K562 (cell line): ENCODE measurements around the gene CEP85L. TPM values are rescaled to one million over a fixed set of nuclear protein-coding genes. Genes with fewer than 3 reads are reported as not detected.

Source experiments
- ATAC-seq: fragments of 200-7000 bp; cut with Tn5 transposase; 3 replicates; pipeline ENCODE4 v1.9.1; 2020; ENCODE audit warnings: moderate library complexity
- BruUV-seq: library from RNA; stranded (reverse); fragments of 400-500 nt; replicated peaks from 2 replicates; lab custom pipeline; 2021; lab: Mats Ljungman, UMichigan
- CTCF ChIA-PET: fragments of 300-600 bp; formaldehyde crosslinking; extraction: SDS; loops from one replicate; lab custom pipeline; 2021; ENCODE audit warnings: low intra/inter-chr PET ratio; lab: Yijun Ruan, JAX
- POLR2A ChIA-PET: fragments of 300-600, 350-650 bp; sonication (Branson Sonifier 250); formaldehyde crosslinking; extraction: SDS; loops from one replicate; lab custom pipeline; 2021; ENCODE audit warnings: antibody characterized with exemption, inconsistent platforms; lab: Yijun Ruan, JAX
- DNase-seq, 4 experiments: peaks; one replicate each; pipeline versions ENCODE4 v3.0.0 to v3.0.0-alpha.2; 2011 to 2018; ENCODE audit warnings: low spot score in 3 of 4, mixed read lengths in 3 of 4; ENCODE audit errors: extremely low read depth in 1 of 4
- FAIRE-seq: peaks from 2 replicates; lab custom pipeline; 2011; peaks lifted over from hg19 to GRCh38; lab: Jason Lieb, UNC
- H2AFZ ChIP-seq: 2 replicates; pipeline ENCODE4 v1.6.0; 2011; ENCODE audit warnings: low read depth, low read length, control low read depth, inconsistent platforms
- H3K27ac ChIP-seq: fragments of 200-600 bp; 3 replicates; pipeline ENCODE4 v1.8.0; 2011; ENCODE audit warnings: low read depth, mild to moderate bottlenecking, control low read depth, inconsistent platforms, low read length, moderate library complexity, mixed read lengths; ENCODE audit errors: extremely low read depth
- H3K27me3 ChIP-seq, 2 experiments: fragments of 300-600 bp in 1 of 2; 2 replicates in 1 of 2; 3 replicates in 1 of 2; pipeline versions ENCODE4 v1.6.0 to v1.8.0; 2011; ENCODE audit warnings: inconsistent platforms in 2 of 2, low read length in 2 of 2, mild to moderate bottlenecking in 1 of 2, mixed read lengths in 1 of 2, moderate library complexity in 1 of 2; ENCODE audit not compliant: control insufficient read depth in 2 of 2, insufficient read depth in 2 of 2
- H3K36me3 ChIP-seq: fragments of 300-600 bp; 3 replicates; pipeline ENCODE4 v1.8.0; 2011; ENCODE audit warnings: mild to moderate bottlenecking, low read length, inconsistent platforms; ENCODE audit not compliant: control insufficient read depth, insufficient read depth
- H3K4me1 ChIP-seq, 2 experiments: fragments of 200-600 bp in 1 of 2; replicated peaks in 1 of 2; 2 replicates in 1 of 2; 3 replicates in 1 of 2; pipeline versions ENCODE4 v1.5.1 to v1.8.0; 2011; ENCODE audit warnings: inconsistent platforms in 2 of 2, low read length in 2 of 2, mild to moderate bottlenecking in 1 of 2, mixed read lengths in 1 of 2, moderate library complexity in 1 of 2; ENCODE audit not compliant: control insufficient read depth in 2 of 2, insufficient read depth in 2 of 2
- H3K4me2 ChIP-seq: 2 replicates; pipeline ENCODE4 v1.6.1; 2011; ENCODE audit warnings: low read length, control low read depth, inconsistent platforms, mixed read lengths; ENCODE audit not compliant: insufficient read depth
- H3K4me3 ChIP-seq: fragments of 200-600 bp; sonication (generic), shearing (Covaris generic); 2 replicates; pipeline ENCODE4 v1.5.1; 2016; ENCODE audit warnings: control low read depth, inconsistent platforms
- H3K79me2 ChIP-seq: fragments of 200-600 bp; 3 replicates; pipeline ENCODE4 v1.8.0; 2011; ENCODE audit warnings: low read length, inconsistent platforms; ENCODE audit not compliant: control insufficient read depth, insufficient read depth
- H3K9ac ChIP-seq, 2 experiments: 2 replicates each; pipeline versions ENCODE4 v1.6.0 to v1.6.1; 2011; ENCODE audit warnings: low read depth in 2 of 2, low read length in 2 of 2, control low read depth in 1 of 2, inconsistent platforms in 1 of 2, mild to moderate bottlenecking in 1 of 2, mixed read lengths in 1 of 2; ENCODE audit not compliant: insufficient read depth in 1 of 2
- H3K9me1 ChIP-seq: one replicate; pipeline ENCODE4 v1.6.0; 2011; ENCODE audit warnings: inconsistent platforms, mild to moderate bottlenecking, low read length, moderate library complexity; ENCODE audit not compliant: control insufficient read depth, insufficient read depth
- H3K9me3 ChIP-seq: replicated peaks from 2 replicates; pipeline ENCODE4 v1.5.1; 2011; ENCODE audit warnings: low read depth, low read length, inconsistent platforms; ENCODE audit not compliant: control insufficient read depth, insufficient read depth
- H4K20me1 ChIP-seq: replicated peaks from 2 replicates; pipeline ENCODE4 v1.6.1; 2011; ENCODE audit warnings: low read length, inconsistent platforms, mixed read lengths; ENCODE audit not compliant: control insufficient read depth, insufficient read depth
- ARID1B ChIP-seq: fragments of 450-650 bp; IDR thresholded peaks from 2 replicates; pipeline ENCODE4 v1.6.1; 2016; ENCODE audit warnings: antibody characterized with exemption, mild to moderate bottlenecking, inconsistent platforms
- CBFA2T3 ChIP-seq: fragments of 450-650 bp; IDR thresholded peaks from 2 replicates; pipeline ENCODE4 v1.6.1; 2017
- CCAR2 ChIP-seq: fragments of 200-400 bp; formaldehyde crosslinking; IDR thresholded peaks from 2 replicates; pipeline ENCODE4 v1.6.1; 2017; ENCODE audit warnings: mild to moderate bottlenecking, low read depth, low read length
- CTBP1 ChIP-seq: fragments of 450-650 bp; IDR thresholded peaks from 2 replicates; pipeline ENCODE4 v1.6.1; 2016; ENCODE audit warnings: borderline replicate concordance
- FOXA1 ChIP-seq: fragments of 450-650 bp; IDR thresholded peaks from 2 replicates; pipeline ENCODE4 v1.6.1; 2016; ENCODE audit warnings: mild to moderate bottlenecking, borderline replicate concordance
- GABPB2 ChIP-seq: fragments of 250-450 bp; sonication (Bioruptor Pico); conservative IDR thresholded peaks from 2 replicates; pipeline ENCODE4 v1.5.1; 2021; ENCODE audit warnings: mild to moderate bottlenecking
- SETDB1 ChIP-seq: IDR thresholded peaks from one replicate; pipeline ENCODE4 v1.6.1; 2012; ENCODE audit warnings: low read length, control low read depth, inconsistent platforms
- TCF3 ChIP-seq: sonication (generic); formaldehyde crosslinking; IDR thresholded peaks from 2 replicates; pipeline ENCODE4 v1.4.0; 2020; ENCODE audit warnings: mild to moderate bottlenecking, missing genetic modification reagents
- TEAD4 ChIP-seq, 2 experiments: sonication (generic) in 1 of 2; formaldehyde crosslinking in 1 of 2; IDR thresholded peaks; 2 replicates each; pipeline versions ENCODE4 v1.6.1 to v1.8.0; 2012 to 2022; ENCODE audit warnings: borderline replicate concordance in 1 of 2, inconsistent platforms in 1 of 2, low read length in 1 of 2, mild to moderate bottlenecking in 1 of 2, missing genetic modification reagents in 1 of 2
- TFAM ChIP-seq: fragments of 250-450 bp; sonication (Bioruptor Pico); conservative IDR thresholded peaks from 2 replicates; pipeline ENCODE4 v1.5.0; 2021; ENCODE audit warnings: mild to moderate bottlenecking, moderate library complexity
- ZNF41 ChIP-seq: fragments of 250-450 bp; sonication (Bioruptor Pico); conservative IDR thresholded peaks from 2 replicates; pipeline ENCODE4 v1.4.0; 2020; ENCODE audit warnings: mild to moderate bottlenecking
- WGBS: fragments of 100-300 bp; shearing (Covaris generic); methylation state at CpG from one replicate; pipeline ENCODE4 v1.1.6; 2016; ENCODE audit warnings: low coverage, mixed read lengths; ENCODE audit not compliant: insufficient coverage; ENCODE audit errors: missing lambda C conversion rate; 5-methylcytosine and 5-hydroxymethylcytosine counted together
- in situ Hi-C: fragments of 300-500 bp; cut with MboI; formaldehyde crosslinking; loops from 4 replicates; pipeline ENCODE4 v1.15.0; 2018; ENCODE audit warnings: inconsistent platforms, mixed read lengths
- intact Hi-C: fragments of 100-400 bp; cut with micrococcal nuclease; formaldehyde crosslinking; loops from 2 replicates; pipeline ENCODE4 v1.14.2; 2022
- polyA plus RNA-seq, 8 experiments: library from polyadenylated mRNA; depleted of rRNA in 4 of 8; stranded (reverse) in 5 of 8; unstranded in 3 of 8; fragments of >200 nt; fragmentation: Nextera tagmentation in 2 of 8; fragmentation: Illumina TruSeq in 1 of 8; extraction: Ambion mirVana in 2 of 8; extraction: Trizol in 1 of 8; gene quantifications; 2 replicates each; pipeline versions ENCODE4 v1.2.1 to v1.2.3, GENCODE V29; 2011 to 2014; ENCODE audit warnings: inconsistent platforms in 1 of 8, missing spikeins in 1 of 8
- total RNA-seq, 7 experiments: library from RNA; depleted of rRNA in 6 of 7; stranded (reverse); fragments of >200 nt in 6 of 7; fragmentation: Illumina TruSeq in 2 of 7; extraction: Trizol in 2 of 7; gene quantifications; 2 replicates each; pipeline versions ENCODE4 v1.2.1 to v1.2.3, GENCODE V29; 2011 to 2021; ENCODE audit warnings: low replicate concordance in 1 of 7
- TF ChIP-seq, protein P1 (sequence below): IDR thresholded peaks from 3 replicates; pipeline ENCODE4 v1.6.1; 2011; ENCODE audit warnings: borderline replicate concordance, mild to moderate bottlenecking; ENCODE audit not compliant: insufficient read length, insufficient read depth
- TF ChIP-seq, protein P2 (sequence below): sonication (generic); formaldehyde crosslinking; IDR thresholded peaks from 2 replicates; pipeline ENCODE4 v1.8.0; 2022; ENCODE audit warnings: mild to moderate bottlenecking, low read depth, missing genetic modification reagents
- TF ChIP-seq, protein P3 (sequence below): fragments of 200-400 bp; formaldehyde crosslinking; IDR thresholded peaks from 2 replicates; pipeline ENCODE4 v1.6.1; 2017; ENCODE audit warnings: mild to moderate bottlenecking, low read depth, low read length, moderate library complexity

Gene CEP85L
- total and polyA plus RNA-seq, 9 of the 15 experiments (the other 6 are each of a cell fraction or from before 2014, with no cell fraction given): 4.5 to 15.8 (median 8.3) TPM

DNA sequence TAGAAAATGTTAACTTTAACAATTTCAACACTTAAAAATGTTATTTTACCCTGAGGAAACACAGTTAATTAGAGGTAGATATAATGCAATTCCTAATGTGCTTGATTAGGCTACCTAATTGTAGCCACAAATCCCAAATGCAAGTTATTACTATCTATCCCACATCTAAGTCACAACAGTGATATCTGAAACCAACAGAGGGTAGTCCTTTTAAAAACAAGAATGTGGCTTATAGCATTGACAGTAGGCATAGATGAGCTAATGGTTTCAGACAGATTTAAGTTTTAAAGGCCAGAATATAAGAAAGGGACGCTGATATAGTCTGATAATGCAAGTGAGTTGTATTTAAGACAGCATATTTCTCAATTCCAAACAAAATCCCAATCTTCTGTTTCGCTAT, 80.3 kb downstream of the CEP85L start:
- POLR2A ChIA-PET: no interaction called here
- TF ChIP-seq SETDB1: no peak
- no peak for TF ChIP-seq CCAR2
- TF ChIP-seq TFAM (CRISPR knock-in tag): no peak
- no peak for TF ChIP-seq FOXA1
- no peak for TF ChIP-seq TEAD4 (IDR thresholded peaks at IDR 0.05; ENCODE audit: low read length)
- TF ChIP-seq TEAD4 (CRISPR knock-in tag; IDR thresholded peaks at IDR 0.05; ENCODE audit: borderline replicate concordance): no peak
- TF ChIP-seq ARID1B: no peak
- no peak for TF ChIP-seq ZNF41 (CRISPR knock-in tag)
- no peak for TF ChIP-seq GABPB2 (CRISPR knock-in tag)
- TF ChIP-seq, protein P1, sequence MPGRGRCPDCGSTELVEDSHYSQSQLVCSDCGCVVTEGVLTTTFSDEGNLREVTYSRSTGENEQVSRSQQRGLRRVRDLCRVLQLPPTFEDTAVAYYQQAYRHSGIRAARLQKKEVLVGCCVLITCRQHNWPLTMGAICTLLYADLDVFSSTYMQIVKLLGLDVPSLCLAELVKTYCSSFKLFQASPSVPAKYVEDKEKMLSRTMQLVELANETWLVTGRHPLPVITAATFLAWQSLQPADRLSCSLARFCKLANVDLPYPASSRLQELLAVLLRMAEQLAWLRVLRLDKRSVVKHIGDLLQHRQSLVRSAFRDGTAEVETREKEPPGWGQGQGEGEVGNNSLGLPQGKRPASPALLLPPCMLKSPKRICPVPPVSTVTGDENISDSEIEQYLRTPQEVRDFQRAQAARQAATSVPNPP: no peak
- TF ChIP-seq TCF3 (CRISPR knock-in tag): no peak
- no peak for TF ChIP-seq CTBP1
- TF ChIP-seq, protein P2, sequence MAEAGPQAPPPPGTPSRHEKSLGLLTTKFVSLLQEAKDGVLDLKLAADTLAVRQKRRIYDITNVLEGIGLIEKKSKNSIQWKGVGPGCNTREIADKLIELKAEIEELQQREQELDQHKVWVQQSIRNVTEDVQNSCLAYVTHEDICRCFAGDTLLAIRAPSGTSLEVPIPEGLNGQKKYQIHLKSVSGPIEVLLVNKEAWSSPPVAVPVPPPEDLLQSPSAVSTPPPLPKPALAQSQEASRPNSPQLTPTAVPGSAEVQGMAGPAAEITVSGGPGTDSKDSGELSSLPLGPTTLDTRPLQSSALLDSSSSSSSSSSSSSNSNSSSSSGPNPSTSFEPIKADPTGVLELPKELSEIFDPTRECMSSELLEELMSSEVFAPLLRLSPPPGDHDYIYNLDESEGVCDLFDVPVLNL: no peak
- TF ChIP-seq, protein P3, sequence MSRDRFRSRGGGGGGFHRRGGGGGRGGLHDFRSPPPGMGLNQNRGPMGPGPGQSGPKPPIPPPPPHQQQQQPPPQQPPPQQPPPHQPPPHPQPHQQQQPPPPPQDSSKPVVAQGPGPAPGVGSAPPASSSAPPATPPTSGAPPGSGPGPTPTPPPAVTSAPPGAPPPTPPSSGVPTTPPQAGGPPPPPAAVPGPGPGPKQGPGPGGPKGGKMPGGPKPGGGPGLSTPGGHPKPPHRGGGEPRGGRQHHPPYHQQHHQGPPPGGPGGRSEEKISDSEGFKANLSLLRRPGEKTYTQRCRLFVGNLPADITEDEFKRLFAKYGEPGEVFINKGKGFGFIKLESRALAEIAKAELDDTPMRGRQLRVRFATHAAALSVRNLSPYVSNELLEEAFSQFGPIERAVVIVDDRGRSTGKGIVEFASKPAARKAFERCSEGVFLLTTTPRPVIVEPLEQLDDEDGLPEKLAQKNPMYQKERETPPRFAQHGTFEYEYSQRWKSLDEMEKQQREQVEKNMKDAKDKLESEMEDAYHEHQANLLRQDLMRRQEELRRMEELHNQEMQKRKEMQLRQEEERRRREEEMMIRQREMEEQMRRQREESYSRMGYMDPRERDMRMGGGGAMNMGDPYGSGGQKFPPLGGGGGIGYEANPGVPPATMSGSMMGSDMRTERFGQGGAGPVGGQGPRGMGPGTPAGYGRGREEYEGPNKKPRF: no peak
- no peak for TF ChIP-seq CBFA2T3
- TF ChIP-seq, all 486 proteins: peak for 0
- H3K9me3 ChIP-seq: peaks cover 9% of the 10 kb centered on the region; the same call in 1 of the 2 replicates
- H3K27ac ChIP-seq: no peak overlapping the region
- 74% methylated on average over 2 of the region's 2 CpGs for WGBS
- no peaks in the 10 kb centered on the region for H3K79me2 ChIP-seq
- DNase-seq (no peak), ATAC-seq (no peak), FAIRE-seq (no peak)
- no peak overlapping the region for H3K4me2 ChIP-seq
- H3K9ac ChIP-seq: no peak overlapping the region
- H3K36me3 ChIP-seq: peaks cover 3% of the 10 kb centered on the region
- H3K9me1 ChIP-seq: no peaks in the 10 kb centered on the region
- intact Hi-C loops (no loop called here), in situ Hi-C loops (no loop called here)
- H4K20me1 ChIP-seq: no peaks in the 10 kb centered on the region
- H3K4me1 ChIP-seq: no peaks in the 10 kb centered on the region; a peak in 1 of 5 replicates
- H3K27me3 ChIP-seq: no peaks in the 10 kb centered on the region
- BruUV-seq: no TSS peak
- no peak overlapping the region for H2AFZ ChIP-seq
- CTCF ChIA-PET: no interaction called here
- H3K4me3 ChIP-seq: no peak overlapping the region
